22Rv1 (cell line): ENCODE data around the gene CCDC90B.
"Not testable (repeated sequence)": the region's sequence is repeated elsewhere in the genome, so short reads cannot be mapped to it uniquely, and the experiment has no call there.

ENCODE experiments used
- H3K27ac ChIP-seq: fragments of 450-650 bp; 2 replicates; pipeline ENCODE4 v1.5.1; 2017
- ZFX ChIP-seq: fragments of 450-650 bp; IDR thresholded peaks from 2 replicates; pipeline ENCODE4 v1.6.1; 2017; ENCODE audit warnings: antibody characterized with exemption, borderline replicate concordance
- TF ChIP-seq, protein P1 (sequence below): fragments of 450-650 bp; IDR thresholded peaks from 2 replicates; pipeline ENCODE4 v1.5.1; 2017; ENCODE audit warnings: mild to moderate bottlenecking

Gene CCDC90B

DNA sequence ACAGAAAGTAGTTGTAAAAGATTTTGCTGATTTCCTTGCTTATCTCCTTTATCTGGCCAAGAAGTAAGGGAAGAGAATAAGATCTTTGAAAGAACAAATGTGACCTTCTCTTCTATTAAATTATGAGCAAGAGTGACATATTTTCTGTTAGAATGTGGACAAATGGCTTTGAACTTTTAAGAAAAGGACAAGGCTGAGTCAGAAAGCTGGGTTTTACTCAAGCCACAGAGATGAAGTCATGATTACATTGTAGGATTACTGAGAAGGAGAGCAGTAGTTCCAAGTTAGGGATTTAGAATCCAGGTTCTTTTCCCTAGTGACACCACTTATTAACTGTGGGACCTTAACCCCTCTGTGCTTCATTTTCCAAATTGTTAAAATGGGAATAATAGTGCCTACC is 13.5 kb downstream of the CCDC90B start:
- no peak for TF ChIP-seq ZFX
- TF ChIP-seq, protein P1, sequence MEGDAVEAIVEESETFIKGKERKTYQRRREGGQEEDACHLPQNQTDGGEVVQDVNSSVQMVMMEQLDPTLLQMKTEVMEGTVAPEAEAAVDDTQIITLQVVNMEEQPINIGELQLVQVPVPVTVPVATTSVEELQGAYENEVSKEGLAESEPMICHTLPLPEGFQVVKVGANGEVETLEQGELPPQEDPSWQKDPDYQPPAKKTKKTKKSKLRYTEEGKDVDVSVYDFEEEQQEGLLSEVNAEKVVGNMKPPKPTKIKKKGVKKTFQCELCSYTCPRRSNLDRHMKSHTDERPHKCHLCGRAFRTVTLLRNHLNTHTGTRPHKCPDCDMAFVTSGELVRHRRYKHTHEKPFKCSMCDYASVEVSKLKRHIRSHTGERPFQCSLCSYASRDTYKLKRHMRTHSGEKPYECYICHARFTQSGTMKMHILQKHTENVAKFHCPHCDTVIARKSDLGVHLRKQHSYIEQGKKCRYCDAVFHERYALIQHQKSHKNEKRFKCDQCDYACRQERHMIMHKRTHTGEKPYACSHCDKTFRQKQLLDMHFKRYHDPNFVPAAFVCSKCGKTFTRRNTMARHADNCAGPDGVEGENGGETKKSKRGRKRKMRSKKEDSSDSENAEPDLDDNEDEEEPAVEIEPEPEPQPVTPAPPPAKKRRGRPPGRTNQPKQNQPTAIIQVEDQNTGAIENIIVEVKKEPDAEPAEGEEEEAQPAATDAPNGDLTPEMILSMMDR: no peak
- H3K27ac ChIP-seq: no peak overlapping the region

GRCh38 chr11:83271734-83272133 is 14.4 kb downstream of the CCDC90B start:
- H3K27ac ChIP-seq: not testable (repeated sequence)

DNA sequence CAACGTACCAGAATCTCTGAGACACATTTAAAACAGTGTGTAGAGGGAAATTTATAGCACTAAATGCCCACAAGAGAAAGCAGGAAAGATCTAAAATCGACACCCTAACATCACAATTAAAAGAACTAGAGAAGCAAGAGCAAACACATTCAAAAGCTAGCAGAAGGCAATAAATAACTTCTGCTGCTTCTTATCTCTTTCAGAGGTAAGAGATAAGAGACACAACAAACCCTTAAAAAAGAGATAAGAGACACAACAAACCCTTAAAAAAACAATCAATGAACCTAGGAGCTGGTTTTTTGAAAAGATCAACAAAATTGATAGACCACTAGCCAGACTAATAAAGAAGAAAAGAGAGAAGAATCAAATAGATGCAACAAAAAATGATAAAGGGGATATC is 17.1 kb downstream of the CCDC90B start:
- not testable (repeated sequence) for H3K27ac ChIP-seq

GRCh38 chr11:83265331-83265730 is 20.8 kb downstream of the CCDC90B start:
- H3K27ac ChIP-seq: no peak overlapping the region
- TF ChIP-seq, protein P1: no peak
- TF ChIP-seq ZFX: no peak

DNA sequence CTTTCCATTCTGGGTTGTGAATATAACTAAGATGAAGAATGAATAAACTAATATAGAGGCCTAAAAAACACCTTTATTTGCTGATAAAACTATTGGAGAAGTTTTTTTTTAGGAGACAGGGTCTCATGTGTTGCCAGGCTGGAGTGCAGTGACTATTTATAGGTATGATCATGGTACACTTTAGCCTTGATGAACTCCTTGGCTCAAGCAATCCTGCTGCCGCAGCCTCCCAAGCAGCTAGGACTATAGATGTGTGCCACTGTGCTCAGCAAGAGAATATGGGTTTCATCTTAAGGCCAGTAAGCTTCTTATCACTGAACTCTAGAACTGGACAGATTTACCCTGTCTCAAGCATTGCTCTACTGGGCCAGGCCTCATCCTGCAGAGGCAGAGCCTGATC is 26.6 kb downstream of the CCDC90B start:
- no peak overlapping the region for H3K27ac ChIP-seq
- TF ChIP-seq ZFX: no peak
- TF ChIP-seq, protein P1: no peak

DNA sequence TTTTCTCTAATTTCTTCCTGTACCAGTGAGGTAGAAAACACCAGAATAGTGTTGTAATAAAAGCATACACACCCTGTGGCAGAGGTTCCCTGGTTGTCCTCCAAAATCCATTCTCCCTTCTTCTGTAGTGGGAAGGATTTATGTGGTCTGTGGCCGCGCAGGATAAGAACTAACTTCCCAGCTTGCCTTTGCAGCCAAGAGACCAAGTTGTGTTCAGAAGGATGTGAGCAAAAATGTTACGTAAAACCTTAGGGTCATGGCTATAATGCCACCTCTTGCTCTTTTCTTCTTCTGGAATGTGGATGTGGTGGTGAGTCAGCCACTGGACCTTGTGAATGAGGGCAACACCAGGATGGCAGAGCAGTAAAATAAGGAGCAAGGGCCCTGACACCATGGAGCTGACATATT is 28.4 kb downstream of the CCDC90B start:
- no peak for TF ChIP-seq ZFX
- TF ChIP-seq, protein P1: no peak
- H3K27ac ChIP-seq: peak overlapping the region; percentile 29

GRCh38 chr11:83256602-83257340 is 29.4 kb downstream of the CCDC90B start:
- H3K27ac ChIP-seq: peak overlapping the region; percentile 29
- TF ChIP-seq, protein P1: no peak
- no peak for TF ChIP-seq ZFX

GRCh38 chr11:83255366-83255765 is 30.8 kb downstream of the CCDC90B start:
- TF ChIP-seq, protein P1: no peak
- no peak for TF ChIP-seq ZFX

More at GRCh38 chr11:83255366-83255765, 30.8 kb downstream of the CCDC90B start:
- H3K27ac ChIP-seq: no peak overlapping the region
